G401 (cell line): ENCODE results near the gene DAB2. TPM values are rescaled to one million over a fixed set of nuclear protein-coding genes. Genes with fewer than 3 reads are reported as not detected.
A peak's percentile ranks its signal among the peaks of the same experiment; 100 is the strongest.

Source experiments
- DNase-seq: peaks from one replicate; pipeline ENCODE4 v3.0.0-alpha.2; 2015; ENCODE audit warnings: low spot score
- in situ Hi-C: cut with HindIII; loops from 2 replicates; pipeline ENCODE4 v1.10.0; 2016; ENCODE audit warnings: low sequenced_read_pairs, mixed read lengths
- total RNA-seq: library from RNA; depleted of rRNA; stranded (reverse); fragments of >200 nt; shearing (Covaris generic); gene quantifications from 2 replicates; pipeline ENCODE4 v1.2.3, GENCODE V29; 2014

Gene DAB2
- total RNA-seq, 1 experiment from 2014 or later: not detected

DNA sequence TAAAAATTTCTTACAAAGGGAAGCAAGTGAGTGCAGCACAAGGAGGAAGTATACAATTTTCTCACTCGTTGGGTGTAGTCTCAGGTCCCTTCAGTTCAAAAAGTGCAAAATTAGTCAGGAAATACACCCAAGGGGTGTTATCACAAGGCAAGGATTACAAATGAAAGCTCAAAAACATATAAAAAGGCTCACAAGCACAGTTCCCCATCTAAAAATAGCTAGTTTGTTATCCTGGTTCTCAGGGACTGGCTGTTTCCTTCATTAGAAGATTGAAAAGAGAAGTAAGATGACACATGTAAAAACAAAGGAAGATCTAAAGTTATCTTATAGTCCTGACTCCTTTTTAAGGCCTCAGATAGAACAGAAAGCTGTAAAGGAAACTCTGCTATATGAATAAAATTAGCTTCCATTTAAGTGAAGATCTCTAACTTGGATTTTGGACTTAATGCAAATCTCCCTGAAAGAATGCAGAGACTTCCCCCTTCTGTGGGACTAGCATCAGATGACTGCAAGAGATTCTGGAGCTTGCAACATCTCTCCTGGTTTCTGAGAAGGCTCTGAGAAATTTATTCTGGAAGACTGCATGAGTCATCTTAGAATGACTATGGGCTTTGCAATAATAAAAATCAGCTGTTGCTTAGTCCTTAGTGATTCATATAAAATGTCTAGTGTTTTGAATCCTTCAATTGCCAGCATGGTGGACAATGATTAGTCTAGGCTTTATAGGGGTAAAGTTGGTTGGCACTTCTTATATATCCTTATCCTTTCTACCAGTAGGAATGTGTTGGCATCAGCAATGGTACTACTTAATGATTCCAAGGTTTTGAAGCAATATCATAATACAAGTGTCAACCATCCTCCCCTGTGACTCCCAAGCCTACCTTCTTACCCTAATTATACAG is 25.4 kb downstream of the DAB2 start:
- in situ Hi-C loops: no loop called here
- no peak for DNase-seq

DNA sequence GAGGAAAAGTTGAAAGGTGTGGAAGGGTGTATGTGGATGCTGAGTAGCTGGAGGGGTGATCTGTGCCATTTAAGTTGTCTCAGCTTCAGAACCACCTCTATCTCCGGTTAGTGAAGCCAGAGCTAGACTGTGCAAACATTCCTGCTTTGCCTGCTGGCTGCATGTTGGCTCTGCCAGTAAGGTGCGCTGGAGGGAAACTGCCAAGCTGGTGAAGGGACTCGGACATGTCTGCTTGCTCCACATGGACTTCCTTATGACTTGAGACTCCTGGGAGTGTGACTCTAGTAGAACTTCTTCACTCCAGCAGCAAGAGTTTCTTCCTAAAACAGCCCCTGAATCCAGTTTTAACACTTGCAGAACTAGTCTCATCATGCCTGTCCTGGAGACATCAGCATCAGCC is 27.9 kb downstream of the DAB2 start:
- in situ Hi-C loops: no loop called here

DNA sequence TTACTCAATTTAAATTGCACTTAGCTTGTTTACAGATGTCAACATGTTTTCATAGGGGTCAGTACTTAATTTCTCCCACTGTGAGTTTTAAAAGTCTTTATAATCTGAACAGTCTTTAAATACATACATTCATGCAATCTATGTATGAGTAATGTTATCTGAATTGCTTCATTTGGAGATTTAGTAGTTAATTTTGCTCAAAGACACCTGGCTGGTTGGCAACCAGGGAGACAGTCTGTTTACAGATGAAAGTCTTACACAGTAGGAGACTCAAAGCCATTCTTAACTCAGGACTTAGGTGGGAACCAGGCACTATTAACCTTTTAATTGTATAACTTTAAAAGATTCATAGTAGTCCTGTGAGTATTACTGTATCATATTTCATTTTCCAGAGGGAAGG is 29.3 kb downstream of the DAB2 start:
- in situ Hi-C loops: no loop called here
- no peak for DNase-seq

More for the DNA sequence above, 27.9 kb downstream of the DAB2 start:
- no peak for DNase-seq

DNA sequence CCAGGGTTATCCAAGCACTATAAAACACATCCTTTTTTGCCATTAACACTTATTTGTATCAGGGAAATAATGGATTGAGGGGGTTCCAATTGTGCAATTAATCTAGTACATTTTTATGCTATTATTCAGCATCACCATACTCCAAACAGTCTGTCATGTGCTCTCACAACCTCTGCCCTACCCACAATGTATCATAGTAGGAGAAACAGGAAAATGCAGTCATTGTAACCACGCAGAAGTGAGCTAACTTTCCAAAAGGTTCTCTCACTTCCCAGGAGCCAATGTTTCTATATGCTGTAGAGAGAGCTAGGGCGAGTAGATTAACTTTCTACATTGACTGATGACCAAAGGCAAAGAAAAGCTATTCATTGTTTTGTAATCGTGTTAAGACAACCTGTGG is 29.8 kb downstream of the DAB2 start:
- in situ Hi-C loops: no loop called here
- no peak for DNase-seq

DNA sequence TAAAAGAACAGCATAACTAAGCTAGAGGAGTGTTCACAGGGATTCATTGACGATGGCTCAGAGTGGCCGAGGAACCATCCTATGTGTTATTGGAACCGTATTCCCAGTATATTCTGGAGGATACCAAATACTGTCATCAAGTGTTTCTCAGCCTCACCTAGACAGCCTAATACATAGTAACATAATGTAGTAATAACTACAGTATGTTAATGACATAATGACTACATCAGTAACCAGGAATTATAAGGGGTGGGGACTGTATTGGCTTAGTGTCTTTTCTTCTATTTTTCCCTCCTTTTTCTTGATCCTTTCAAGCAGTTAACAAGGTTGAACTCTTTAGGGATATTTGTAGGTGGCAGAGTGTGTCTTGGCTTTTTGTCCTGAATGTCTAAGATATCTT is 33.8 kb downstream of the DAB2 start:
- in situ Hi-C loops: no loop called here
- DNase-seq: no peak

DNA sequence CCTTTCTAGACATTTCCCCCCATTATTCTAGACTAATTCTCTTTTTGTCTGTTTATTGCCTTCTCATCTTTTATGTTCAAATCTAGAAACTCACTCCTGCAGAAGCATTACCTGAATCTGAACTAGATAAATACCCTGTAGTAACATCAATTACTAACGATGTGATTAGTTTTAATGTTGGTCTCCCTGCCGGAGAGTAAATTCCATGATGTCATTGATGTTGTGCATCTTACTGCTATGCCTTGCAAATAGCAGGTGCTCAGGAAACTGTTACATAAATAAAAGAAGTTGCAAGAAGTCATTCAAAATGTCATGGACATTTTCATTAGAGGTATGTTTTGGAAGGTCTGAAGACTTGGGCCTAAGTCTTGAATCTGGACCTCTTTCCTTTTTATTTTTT is 37.5 kb downstream of the DAB2 start:
- no peak for DNase-seq
- in situ Hi-C loops: no loop called here

DNA sequence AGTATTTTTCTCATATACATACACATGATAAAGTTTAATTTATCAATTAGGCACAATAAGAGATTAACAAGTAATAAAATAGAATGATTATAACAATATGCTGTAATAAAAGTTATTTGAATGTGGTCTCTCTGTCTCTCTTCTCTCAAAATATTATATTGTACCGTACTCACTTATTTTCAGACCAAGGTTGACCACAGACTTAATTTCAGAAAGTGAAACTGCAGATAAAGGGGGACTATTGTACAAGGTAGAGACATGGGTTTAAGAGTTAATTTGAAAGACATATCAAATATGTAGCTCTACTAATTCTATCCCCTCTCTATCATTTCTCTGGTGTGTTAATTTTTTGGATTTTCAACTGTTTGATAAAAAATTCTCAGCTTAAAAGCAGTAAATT is 40.5 kb downstream of the DAB2 start:
- no peak for DNase-seq
- in situ Hi-C loops: no loop called here

DNA sequence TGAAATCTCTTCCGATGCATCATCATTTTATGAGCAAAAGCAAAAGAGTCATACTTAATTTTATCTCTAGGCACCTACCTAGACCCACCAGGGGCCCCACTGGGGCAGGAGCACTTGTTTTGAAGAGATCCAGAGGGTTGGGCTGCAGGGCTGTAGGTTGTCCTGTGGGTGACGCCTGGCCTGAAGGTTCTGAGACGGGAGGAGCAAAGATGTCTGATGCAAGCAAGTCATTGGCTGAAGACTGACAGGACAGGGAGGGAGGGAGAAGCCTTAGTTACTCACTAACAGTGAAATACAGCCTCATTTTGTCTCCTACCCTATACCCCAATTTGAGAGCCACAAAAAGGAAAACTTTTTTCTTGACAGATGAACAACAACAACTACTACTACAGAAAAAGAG is 43.4 kb downstream of the DAB2 start:
- in situ Hi-C loops: no loop called here
- DNase-seq: no peak

DNA sequence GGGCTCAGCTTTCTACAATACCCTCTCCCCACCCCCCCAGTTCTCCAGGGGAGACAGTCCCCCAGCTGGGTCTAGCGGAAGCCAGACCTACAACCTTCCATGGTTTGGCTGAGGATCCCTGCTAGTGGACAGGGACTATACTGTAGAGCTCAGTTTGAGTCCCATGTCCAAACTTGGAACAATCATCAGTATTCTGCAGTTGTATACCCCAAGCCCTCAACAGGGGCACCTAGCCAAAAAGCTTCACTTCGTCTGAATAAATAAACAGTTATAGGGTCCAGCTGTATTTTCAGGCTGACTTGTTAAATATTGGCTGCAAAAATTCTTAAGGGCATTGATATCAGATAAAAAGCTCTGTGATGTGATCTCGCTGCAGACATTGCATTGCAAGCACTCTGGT is 45.1 kb downstream of the DAB2 start:
- DNase-seq: no peak
- in situ Hi-C loops: no loop called here

DNA sequence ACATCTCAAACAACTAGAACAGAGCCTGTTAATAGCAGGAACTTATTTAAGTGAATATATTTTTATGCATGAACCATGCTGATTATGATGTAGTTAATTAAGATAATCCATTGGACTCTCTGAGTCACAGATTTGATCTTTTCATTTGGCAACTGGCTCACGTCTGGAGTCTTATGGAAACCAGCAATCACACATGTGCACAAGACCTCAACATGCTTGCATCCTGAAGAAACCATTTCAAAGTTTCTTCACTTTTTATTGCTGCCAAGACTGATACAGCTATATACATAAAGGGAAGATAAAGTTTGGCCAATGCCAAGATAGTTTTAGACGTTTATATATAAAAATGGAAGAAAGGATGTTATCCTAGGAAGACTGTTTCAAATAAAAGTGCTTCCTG is 47.2 kb downstream of the DAB2 start:
- DNase-seq: no peak
- in situ Hi-C loops: no loop called here

DNA sequence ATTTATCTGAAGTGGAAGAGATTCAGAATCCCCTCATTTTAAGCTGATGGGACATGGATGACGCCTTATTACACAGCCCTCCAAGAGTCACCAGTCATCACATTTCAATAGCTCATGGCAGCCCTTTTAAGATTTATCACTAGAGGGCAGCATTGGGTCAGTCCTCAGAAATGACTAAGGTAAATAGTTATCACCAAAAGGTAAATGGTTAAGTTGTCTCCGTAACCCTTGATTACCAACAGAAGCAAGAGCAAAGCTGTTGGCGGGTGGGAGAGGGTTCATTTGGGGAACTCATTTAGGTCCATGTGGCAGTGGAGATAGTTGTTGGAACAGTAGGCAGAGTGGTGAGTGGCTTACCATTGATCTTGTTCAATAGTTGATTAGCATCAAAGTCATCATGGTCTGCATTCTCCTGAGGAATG is 48.5 kb downstream of the DAB2 start:
- peak; percentile 53 for DNase-seq
- in situ Hi-C loops: no loop called here

DNA sequence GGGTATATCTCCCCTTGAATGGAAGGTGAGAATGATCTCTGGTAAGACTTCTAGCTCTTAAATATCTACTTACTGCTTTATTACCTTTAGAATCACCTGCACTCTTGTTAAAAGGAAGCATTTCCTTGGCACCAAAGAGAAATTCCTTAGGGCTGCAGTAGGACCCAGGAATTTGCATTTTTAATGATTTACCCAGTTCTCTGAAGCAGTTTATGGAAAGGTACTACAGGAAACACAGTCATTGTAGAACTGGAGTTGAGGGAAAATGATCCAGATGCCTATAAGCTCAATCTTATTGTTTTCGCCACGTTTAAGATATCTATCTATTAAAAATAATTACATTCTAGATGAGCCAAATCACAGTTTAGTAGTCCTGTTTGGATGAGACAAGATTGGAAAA is 51.0 kb downstream of the DAB2 start:
- in situ Hi-C loops: no loop called here
- DNase-seq: no peak

DNA sequence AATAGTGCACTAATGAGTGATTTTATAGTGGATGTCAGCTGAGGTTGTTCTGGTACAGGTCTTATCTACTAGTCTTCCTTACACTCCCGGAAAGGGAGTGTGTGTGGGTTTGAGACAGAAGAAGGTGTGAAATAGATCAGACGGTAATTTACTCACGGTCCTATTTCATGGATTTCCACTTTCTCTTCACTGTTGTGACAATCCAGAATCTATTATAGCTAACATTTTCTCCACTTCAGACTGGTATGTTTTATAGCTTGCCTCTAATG is 53.5 kb downstream of the DAB2 start:
- in situ Hi-C loops: no loop called here
- DNase-seq: no peak

DNA sequence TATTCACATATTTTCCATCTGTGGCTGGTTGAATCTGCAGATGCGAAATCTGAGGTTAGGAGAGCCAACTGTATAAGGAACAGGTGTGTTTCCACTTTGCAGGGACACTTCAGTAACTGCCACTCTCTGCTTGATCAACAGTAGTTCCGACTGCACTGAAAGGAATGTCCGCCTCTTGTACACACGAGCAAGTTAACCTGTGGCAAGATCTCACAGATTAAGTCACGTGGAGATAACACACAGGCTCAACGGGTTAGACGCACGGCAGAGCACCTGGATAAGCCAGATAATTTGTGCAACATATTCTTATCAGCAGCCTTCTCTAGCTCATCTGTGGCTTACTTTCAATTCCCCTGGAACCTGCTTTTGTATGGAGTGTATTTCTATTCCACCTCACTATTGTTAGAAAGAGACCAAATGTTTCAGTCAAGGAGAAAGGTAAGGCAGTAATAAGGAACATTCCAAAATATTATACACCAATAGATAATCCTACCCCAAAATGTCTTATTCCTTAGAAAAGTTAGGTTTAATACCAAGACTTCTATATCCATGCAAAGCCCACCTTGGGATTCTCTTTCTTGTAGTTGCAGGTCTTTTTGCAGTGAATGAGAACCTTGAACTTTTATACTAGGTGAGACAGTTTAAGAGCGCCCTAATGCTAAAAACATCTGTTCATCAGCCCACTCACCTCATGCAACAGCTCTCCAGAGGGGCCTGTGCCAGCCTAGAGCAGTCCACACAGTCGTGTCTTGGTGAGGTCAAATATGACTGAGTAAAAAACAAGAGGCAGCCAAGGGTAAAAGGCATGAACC is 54.0 kb downstream of the DAB2 start:
- no peak for DNase-seq

DNA sequence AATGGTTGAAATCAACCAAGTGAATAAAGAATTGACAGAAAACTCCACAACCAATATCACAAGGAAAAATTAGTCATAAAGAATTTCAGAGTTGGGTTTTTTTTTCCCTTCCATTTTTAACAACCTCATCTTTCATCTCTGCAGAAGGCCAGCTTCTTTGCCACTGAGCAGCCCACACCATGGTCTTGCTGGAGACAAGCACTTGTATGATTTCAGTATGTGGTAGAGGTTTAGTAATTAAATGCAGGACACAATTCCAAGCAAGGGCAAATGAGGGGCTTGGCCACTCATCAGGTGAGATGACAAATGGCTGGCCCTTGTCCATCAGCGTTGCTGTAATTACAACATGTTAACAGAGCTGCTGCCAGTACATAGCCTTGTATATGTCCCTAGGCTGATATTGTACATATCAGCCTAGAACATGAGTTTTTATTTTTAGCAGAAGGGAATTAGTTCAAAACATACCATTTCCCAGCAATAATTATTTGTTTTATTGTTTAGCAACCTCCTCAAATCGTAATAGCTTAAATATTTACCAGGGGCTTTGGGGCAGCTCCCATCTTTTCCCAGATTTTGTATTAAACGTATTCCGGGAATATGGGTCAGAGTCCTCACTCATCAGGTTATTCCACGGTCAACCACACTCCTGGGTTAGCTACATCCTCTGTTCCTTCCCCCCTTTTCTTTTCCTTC is 55.5 kb downstream of the DAB2 start:
- no peak for DNase-seq
- in situ Hi-C loops: no loop called here

More for the DNA sequence above, 54.0 kb downstream of the DAB2 start:
- in situ Hi-C loops: no loop called here

DNA sequence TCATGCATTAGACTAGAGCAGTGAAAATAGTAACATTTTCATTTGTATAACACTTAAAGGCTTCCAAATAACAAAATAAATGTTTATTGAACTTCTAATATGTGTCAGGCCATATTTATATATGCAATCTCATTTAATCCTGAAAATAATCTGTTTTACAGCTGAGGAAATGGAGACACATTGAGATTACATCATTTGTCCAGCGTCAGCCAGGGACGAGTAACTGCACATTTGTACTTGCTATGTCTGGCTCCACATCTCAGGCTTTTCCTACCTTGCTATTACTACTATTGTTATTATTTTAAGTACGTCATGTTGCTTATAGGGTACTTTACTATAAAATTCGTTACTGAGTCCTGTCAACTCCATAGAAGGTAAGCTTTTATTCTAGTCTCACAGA is 56.7 kb downstream of the DAB2 start:
- in situ Hi-C loops: no loop called here
- no peak for DNase-seq

DNA sequence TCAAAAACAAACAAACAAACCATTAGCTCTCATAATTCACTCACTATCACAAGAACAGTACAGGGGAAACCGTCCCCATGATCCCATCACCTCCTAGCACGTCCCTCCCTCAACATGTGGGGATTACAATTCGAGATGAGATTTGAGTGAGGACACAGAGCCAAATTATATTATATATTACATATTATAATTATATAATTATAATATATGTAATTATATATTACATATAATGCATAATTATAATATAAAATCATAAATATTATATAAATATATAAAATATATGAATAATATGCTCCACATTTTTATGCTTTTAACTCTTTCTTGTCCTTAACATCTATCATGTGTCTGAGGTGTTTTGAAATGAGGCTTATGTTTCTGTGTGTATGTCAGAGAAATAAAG is 57.1 kb downstream of the DAB2 start:
- in situ Hi-C loops: no loop called here
- DNase-seq: no peak

DNA sequence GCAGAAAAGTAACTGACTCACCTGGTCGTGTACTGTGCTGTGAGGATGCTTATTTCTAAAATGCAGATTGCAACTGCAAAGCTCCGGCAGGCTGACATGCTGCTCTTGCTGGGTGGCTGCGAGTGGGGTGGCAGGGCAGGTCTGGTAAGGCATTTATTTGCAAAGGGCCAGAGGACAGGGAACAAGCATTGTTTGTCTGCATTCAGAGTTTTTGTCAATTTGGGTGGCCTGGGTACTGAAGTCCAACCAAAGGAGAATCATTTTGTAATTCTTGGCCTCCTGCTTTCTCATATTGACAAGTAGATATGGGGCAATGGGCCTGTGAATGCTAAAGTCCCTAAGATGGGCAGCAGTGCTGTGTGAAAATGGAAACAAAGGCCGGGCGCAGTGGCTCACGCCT is 60.4 kb downstream of the DAB2 start, which contains the start of gene C9:
TSS of gene C9 (minus strand) at position 129 of the 400 bp plus-strand sequence. CDS start at position 98, 31 bp downstream.
- in situ Hi-C loops: no loop called here

DNA sequence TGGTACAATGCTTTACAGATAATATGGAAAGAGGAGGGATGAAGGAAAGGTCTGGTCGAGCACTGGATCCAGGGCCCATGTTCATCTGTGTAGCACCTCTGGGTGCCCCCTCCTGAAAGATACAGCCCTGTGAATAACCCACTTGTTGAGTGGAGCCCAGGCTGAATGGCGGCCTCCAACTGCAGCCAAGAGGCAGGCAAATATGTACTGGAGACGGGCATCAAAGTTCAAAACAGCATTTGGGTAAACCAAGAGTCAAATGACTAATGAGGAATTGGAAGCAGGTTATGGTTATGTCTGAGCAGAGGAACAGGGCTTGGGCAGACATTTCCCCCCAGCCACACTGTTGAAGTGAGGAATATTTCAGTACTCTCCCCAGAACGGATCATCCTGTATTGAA is 61.6 kb downstream of the DAB2 start:
- in situ Hi-C loops: no loop called here
- DNase-seq: no peak

More for the DNA sequence above, 60.4 kb downstream of the DAB2 start, which contains the start of gene C9:
- DNase-seq: no peak

DNA sequence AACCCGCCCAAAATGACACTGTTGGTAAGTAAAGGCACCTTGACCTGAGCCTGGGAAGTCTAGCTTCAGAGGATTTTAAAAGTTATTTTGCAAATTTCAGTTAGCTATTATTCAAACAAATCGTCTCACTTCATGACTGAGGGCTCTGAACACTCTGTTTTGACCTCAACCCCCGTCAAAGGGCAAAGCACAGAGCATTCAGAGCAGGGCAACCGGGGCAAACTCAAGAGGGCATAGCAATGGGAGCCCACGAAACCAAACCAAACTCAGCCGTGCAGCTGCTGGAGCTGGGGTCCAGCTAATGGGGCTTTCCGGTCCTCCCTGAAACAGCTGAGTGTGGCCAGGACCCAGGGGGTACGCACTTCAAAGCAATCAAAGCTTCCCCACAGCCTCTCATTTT is 62.1 kb downstream of the DAB2 start:
- in situ Hi-C loops: no loop called here
- DNase-seq: no peak
